NT2/D1 (cell line): Measurements from ENCODE around the gene GNAZ.

Source experiments
- DNase-seq: peaks from one replicate; pipeline ENCODE4 v3.0.0-alpha.2; 2011; ENCODE audit warnings: low read depth, low spot score
- H3K27me3 ChIP-seq: 2 replicates; pipeline ENCODE4 v1.6.0; 2011; ENCODE audit warnings: mild to moderate bottlenecking; ENCODE audit not compliant: insufficient read length, insufficient read depth
- H3K36me3 ChIP-seq: 2 replicates; pipeline ENCODE4 v1.6.1; 2011; ENCODE audit warnings: mild to moderate bottlenecking, low read length, mixed read lengths; ENCODE audit not compliant: insufficient read depth, insufficient read length
- H3K4me1 ChIP-seq: 2 replicates; pipeline ENCODE4 v1.5.1; 2011; ENCODE audit not compliant: insufficient read depth, insufficient read length
- H3K4me3 ChIP-seq: 2 replicates; pipeline ENCODE4 v1.5.1; 2011; ENCODE audit warnings: low read depth; ENCODE audit not compliant: insufficient read length
- H3K9ac ChIP-seq: 2 replicates; pipeline ENCODE4 v1.6.0; 2011; ENCODE audit warnings: low read depth; ENCODE audit not compliant: insufficient read length
- H3K9me3 ChIP-seq: 2 replicates; pipeline ENCODE4 v1.5.1; 2011; ENCODE audit warnings: mild to moderate bottlenecking, low read length; ENCODE audit not compliant: insufficient read depth
- SUZ12 ChIP-seq: IDR thresholded peaks from 2 replicates; pipeline ENCODE4 v1.6.1; 2011; ENCODE audit not compliant: insufficient read length, insufficient read depth; ENCODE audit errors: extremely low read depth
- YY1 ChIP-seq: IDR thresholded peaks from 2 replicates; pipeline ENCODE4 v1.6.1; 2011; ENCODE audit not compliant: insufficient read length, insufficient read depth
- ZNF274 ChIP-seq: IDR thresholded peaks from 2 replicates; pipeline ENCODE4 v1.6.1; 2011; ENCODE audit warnings: mild to moderate bottlenecking, low read depth, low read length

GNAZ gene

DNA sequence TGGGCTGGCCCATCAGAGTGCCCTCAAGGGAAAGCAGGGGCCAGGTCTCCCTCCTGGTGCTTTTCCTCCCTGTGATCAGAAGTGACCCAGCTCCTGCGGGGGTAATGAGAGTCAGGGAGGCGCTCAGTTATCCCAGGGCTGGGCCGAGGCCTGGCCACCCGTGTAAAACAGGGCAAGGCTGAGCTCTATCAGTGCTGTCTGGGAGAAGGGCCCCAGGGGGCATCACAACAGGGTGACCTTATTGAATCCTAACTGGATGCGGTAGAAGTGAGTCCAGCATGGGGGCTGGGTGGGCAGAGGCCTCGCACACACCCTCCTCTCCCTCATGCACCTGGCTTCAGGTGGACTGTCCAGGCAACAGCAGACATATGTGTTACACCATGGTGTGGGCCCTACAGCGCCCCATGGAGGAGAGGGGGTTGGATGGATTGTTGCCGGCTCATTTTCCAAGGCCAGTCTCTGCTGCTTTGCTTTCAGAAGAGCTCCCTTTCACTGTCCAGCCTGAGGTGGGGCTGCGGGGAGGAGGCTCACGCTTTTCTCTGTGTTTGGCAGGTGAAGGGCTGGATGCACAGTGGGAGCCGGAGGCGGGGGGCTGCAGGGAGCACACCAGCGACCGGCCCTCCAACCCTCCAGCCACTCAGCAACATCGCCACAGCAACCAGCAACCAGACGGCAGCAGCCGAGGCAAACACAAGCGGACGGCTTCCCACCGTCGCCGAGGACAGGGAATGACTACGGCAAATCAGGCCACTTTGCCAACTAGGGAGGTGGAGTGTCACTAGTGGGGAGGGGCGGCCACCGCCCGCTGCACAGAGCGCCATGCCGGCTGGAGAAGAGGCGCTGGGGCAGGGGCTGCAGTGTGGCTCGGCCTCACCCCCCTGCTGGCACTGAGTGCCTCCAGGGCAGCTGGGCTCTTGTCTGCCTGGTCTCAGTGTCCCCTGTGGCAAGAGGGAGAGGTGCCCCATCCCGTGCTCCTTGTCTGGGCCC, 24.7 kb downstream of the GNAZ start:
- Histone ChIP-seq H3K4me3 (no peak overlapping the region), H3K27me3 (no peaks in the 10 kb centered on the region), H3K36me3 (no peaks in the 10 kb centered on the region), H3K9me3 (no peaks in the 10 kb centered on the region), H3K4me1 (peaks cover 5% of the 10 kb centered on the region), H3K9ac (peak overlapping the region; percentile 32)
- TF ChIP-seq SUZ12 (no peak), YY1 (no peak), ZNF274 (no peak)
- DNase-seq: no peak

DNA sequence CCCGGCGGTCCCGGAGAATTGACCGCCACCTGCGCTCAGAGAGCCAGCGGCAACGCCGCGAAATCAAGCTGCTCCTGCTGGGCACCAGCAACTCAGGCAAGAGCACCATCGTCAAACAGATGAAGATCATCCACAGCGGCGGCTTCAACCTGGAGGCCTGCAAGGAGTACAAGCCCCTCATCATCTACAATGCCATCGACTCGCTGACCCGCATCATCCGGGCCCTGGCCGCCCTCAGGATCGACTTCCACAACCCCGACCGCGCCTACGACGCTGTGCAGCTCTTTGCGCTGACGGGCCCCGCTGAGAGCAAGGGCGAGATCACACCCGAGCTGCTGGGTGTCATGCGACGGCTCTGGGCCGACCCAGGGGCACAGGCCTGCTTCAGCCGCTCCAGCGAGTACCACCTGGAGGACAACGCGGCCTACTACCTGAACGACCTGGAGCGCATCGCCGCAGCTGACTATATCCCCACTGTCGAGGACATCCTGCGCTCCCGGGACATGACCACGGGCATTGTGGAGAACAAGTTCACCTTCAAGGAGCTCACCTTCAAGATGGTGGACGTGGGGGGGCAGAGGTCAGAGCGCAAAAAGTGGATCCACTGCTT, 25.5 kb downstream of the GNAZ start:
- H3K36me3 ChIP-seq: no peaks in the 10 kb centered on the region
- H3K9me3 ChIP-seq: no peaks in the 10 kb centered on the region
- H3K27me3 ChIP-seq: no peaks in the 10 kb centered on the region
- DNase-seq: no peak
- TF ChIP-seq YY1 (no peak), ZNF274 (no peak), SUZ12 (no peak)
- H3K4me1 ChIP-seq: peaks cover 5% of the 10 kb centered on the region
- H3K4me3 ChIP-seq: no peak overlapping the region
- no peak overlapping the region for H3K9ac ChIP-seq

DNA sequence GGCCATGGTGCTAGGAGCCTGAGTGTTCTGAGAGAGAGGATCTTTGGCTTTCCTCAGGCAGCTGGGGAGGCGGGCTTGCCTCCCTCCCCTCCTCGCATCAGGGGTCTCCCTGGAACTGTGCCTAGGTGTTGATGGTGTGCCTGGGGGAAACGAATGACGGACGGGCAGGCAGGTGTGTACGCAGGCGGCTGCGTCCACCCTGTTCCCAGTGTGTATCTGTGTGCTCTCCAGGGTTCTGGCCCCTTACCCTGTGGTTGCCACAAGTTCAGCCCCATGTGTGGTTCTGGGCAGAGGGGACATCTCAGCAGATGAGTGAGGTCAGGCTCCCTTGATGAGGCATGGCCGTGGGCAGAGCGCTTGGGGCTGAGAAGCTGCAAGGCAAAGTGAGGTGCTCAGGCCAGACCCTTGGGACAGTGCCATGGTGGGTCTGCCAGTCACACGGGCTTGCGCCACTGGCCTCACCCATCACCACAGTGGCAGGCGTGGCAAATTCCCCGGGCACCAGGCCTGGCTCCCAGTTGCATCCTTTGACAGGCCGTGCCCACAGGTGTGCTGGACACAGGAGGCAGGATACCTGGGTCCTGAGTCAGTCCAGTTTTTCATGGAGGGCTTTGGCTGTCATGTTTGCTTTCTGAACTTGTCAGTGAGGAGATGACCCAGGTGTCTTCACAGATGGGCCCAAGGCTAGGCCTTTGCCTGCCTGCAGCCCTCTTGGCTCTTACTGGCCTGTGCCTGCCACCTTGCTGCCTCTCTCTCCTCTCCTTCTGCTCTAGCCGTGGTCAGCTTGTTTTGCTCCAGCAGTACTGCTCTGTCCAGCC, 27.3 kb downstream of the GNAZ start:
- no peaks in the 10 kb centered on the region for H3K9me3 ChIP-seq
- DNase-seq: no peak
- H3K27me3 ChIP-seq: no peaks in the 10 kb centered on the region
- H3K4me1 ChIP-seq: peaks cover 5% of the 10 kb centered on the region
- no peak overlapping the region for H3K4me3 ChIP-seq
- no peaks in the 10 kb centered on the region for H3K36me3 ChIP-seq
- no peak for TF ChIP-seq ZNF274
- TF ChIP-seq YY1: no peak
- TF ChIP-seq SUZ12: no peak
- H3K9ac ChIP-seq: no peak overlapping the region

DNA sequence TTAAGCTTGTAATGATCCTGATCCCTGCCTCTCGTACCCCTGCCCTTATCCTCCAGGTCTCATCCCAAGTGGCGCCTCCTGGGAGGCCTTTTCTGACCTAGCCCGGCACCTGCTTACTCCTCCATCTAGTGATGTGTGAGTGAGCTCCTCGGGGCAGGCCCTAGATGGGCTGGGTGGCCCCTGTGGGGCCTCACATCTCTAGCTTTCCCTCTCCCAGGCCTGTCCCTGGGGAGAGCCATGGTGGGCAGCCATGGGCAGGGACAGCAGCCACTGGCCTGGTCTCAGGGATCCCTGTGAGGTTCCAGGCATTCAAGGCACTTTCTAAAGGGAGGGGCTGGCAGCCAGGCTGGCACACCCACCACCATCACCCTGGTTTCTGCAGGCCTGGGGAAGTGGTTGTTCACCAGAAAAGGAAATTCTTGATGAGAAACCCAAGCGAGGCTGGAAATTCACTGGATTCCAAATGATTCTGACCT, 27.9 kb downstream of the GNAZ start:
- no peak for DNase-seq
- no peak overlapping the region for H3K9ac ChIP-seq
- no peaks in the 10 kb centered on the region for H3K9me3 ChIP-seq
- H3K36me3 ChIP-seq: no peaks in the 10 kb centered on the region
- H3K4me3 ChIP-seq: no peak overlapping the region
- TF ChIP-seq YY1 (no peak), ZNF274 (no peak), SUZ12 (no peak)
- peaks cover 5% of the 10 kb centered on the region for H3K4me1 ChIP-seq
- no peaks in the 10 kb centered on the region for H3K27me3 ChIP-seq

DNA sequence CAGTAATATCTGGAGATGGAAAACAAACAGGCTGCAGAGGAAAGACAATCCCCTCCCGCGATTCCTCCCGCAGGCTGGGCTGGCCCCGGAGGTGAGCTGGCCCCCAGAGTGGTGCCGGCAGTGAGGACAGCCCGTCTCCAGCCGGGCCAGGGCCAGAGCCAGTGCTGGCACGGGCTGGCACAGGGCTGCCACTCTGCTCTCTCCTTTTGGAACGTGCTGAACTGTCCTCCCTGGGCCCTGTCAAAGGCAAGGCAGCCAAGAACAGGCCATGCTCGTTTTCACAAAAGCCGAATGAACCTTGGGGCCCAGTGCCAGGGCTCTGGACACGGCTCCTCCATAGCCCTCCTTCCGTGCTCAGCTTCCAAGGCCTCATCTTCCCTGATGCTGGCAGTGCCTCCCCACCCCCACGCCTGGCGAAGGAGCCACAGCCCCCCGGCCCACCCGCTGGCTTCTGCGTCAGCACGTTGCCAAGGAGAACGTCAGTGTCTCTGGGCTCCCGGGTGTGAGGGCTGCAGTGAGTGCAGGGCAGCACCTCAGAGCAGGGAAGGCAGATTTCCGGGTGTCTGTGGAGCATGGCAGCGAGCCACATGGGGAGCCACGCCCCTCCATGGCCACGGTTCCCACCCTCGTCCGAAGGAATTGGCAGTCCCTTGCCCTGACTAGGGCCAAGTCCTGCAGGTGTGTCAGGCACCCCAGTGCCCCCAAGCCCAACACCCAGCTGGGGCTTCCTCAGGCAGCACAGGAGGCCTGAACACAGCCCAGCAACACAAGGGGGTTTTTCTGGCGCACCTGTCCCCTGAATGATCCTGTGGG, 28.6 kb downstream of the GNAZ start:
- no peaks in the 10 kb centered on the region for H3K9me3 ChIP-seq
- no peak for TF ChIP-seq SUZ12
- no peak for TF ChIP-seq ZNF274
- no peak for TF ChIP-seq YY1
- no peak for DNase-seq
- no peaks in the 10 kb centered on the region for H3K27me3 ChIP-seq
- no peaks in the 10 kb centered on the region for H3K36me3 ChIP-seq
- H3K9ac ChIP-seq: no peak overlapping the region
- H3K4me1 ChIP-seq: peaks cover 5% of the 10 kb centered on the region
- no peak overlapping the region for H3K4me3 ChIP-seq

DNA sequence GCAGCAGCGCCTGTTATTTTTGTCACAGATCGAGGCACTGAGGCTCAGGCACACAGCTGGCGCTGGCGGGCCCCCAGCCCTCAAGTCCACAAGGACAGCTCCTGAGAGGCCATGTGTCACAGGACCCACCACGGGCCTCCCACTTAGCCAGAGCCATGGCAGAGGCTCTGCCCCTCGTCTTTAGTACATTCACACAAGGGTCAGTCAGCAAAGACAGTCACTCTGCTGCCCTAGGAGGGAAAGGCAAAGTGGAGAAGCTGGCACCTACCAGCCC, 29.1 kb downstream of the GNAZ start:
- TF ChIP-seq ZNF274 (no peak), YY1 (no peak), SUZ12 (no peak)
- H3K9ac ChIP-seq: no peak overlapping the region
- H3K4me3 ChIP-seq: no peak overlapping the region
- H3K27me3 ChIP-seq: no peaks in the 10 kb centered on the region
- DNase-seq: no peak
- H3K36me3 ChIP-seq: no peaks in the 10 kb centered on the region
- H3K4me1 ChIP-seq: peaks cover 5% of the 10 kb centered on the region
- H3K9me3 ChIP-seq: no peaks in the 10 kb centered on the region
